SH-SY5Y (cell line): ENCODE data around the gene SLC10A6.

Source experiments
- GATA2 ChIP-seq: IDR thresholded peaks from 2 replicates; pipeline ENCODE4 v1.6.1; 2011; ENCODE audit warnings: mild to moderate bottlenecking, low read depth, low read length
- GATA3 ChIP-seq: IDR thresholded peaks from 2 replicates; pipeline ENCODE4 v1.6.1; 2011; ENCODE audit warnings: low read depth, mild to moderate bottlenecking, low read length, moderate library complexity

SLC10A6 gene

GRCh38 chr4:86848732-86849619 is at the start of gene SLC10A6:
Gene SLC10A6, minus strand, starts transcription at chr4:86849384. Its CDS starts 269 bp downstream, at chr4:86849115.
- TF ChIP-seq GATA2 (no peak), GATA3 (no peak)

- TF ChIP-seq GATA2 (no peak), GATA3 (no peak)
These were observed 49.4 kb upstream of the SLC10A6 start for GRCh38 chr4:86898562-86898961.

- TF ChIP-seq GATA3, result 0 out of 2 replicates have a peak, but pooled peaks have one; percentile 20
- peak; percentile 89 for TF ChIP-seq GATA2
These were observed 47.4 kb upstream of the SLC10A6 start for GRCh38 chr4:86896596-86896995.

GRCh38 chr4:86895692-86896488 is 46.7 kb upstream of the SLC10A6 start:
- TF ChIP-seq GATA3 (no peak), GATA2 (no peak)

GRCh38 chr4:86894455-86894854 is 45.3 kb upstream of the SLC10A6 start:
- TF ChIP-seq GATA3 (no peak), GATA2 (no peak)

- no peak for TF ChIP-seq GATA3
These were observed 44.0 kb upstream of the SLC10A6 start for GRCh38 chr4:86893136-86893535.

GRCh38 chr4:86892636-86892960 is 43.4 kb upstream of the SLC10A6 start:
- TF ChIP-seq GATA3, result no peak
- no peak for TF ChIP-seq GATA2

GRCh38 chr4:86891762-86892635 is 42.8 kb upstream of the SLC10A6 start, which contains the start of gene C4orf36:
Gene C4orf36, minus strand, starts transcription at chr4:86892422. Its CDS starts 902 bp downstream, at chr4:86891520.
- TF ChIP-seq GATA2 (no peak), GATA3 (no peak)

GRCh38 chr4:86890790-86891189 is 41.6 kb upstream of the SLC10A6 start:
- TF ChIP-seq GATA2 (no peak), GATA3 (no peak)

GRCh38 chr4:86879641-86880040 is 30.5 kb upstream of the SLC10A6 start:
- no peak for TF ChIP-seq GATA2
- no peak for TF ChIP-seq GATA3

GRCh38 chr4:86878640-86879039 is 29.5 kb upstream of the SLC10A6 start:
- TF ChIP-seq GATA2 (no peak), GATA3 (no peak)

GRCh38 chr4:86876894-86877685 is 27.9 kb upstream of the SLC10A6 start:
- no peak for TF ChIP-seq GATA3
- TF ChIP-seq GATA2, result no peak

- TF ChIP-seq GATA3 (no peak), GATA2 (no peak)
These were observed 23.0 kb upstream of the SLC10A6 start for GRCh38 chr4:86872135-86872534.
